BJ (cell line): ENCODE data around the gene ACSL4. TPM values are rescaled to one million over a fixed set of nuclear protein-coding genes. Genes with fewer than 3 reads are reported as not detected.
"Not testable (repeated sequence)": the region's sequence is repeated elsewhere in the genome, so short reads cannot be mapped to it uniquely, and the experiment has no call there.

Experiments
- CTCF ChIA-PET: fragments of 350-600 bp; formaldehyde crosslinking; extraction: SDS; loops from one replicate; lab custom pipeline; 2021; ENCODE audit warnings: antibody characterized with exemption, inconsistent platforms; lab: Yijun Ruan, JAX
- POLR2A ChIA-PET: fragments of 300-600 bp; sonication (Branson Sonifier 250); formaldehyde crosslinking; extraction: SDS; loops from one replicate; lab custom pipeline; 2021; ENCODE audit warnings: antibody characterized with exemption; lab: Charles Lee
- DNase-seq: peaks from one replicate; pipeline ENCODE4 v3.0.0-alpha.2; 2011; ENCODE audit warnings: low read depth
- H3K27me3 ChIP-seq: 2 replicates; pipeline ENCODE4 v1.6.0; 2011; ENCODE audit warnings: low read length; ENCODE audit not compliant: control insufficient read depth, insufficient read depth
- H3K36me3 ChIP-seq: 2 replicates; pipeline ENCODE4 v1.5.1; 2011; ENCODE audit warnings: low read length; ENCODE audit not compliant: control insufficient read depth, insufficient read depth
- H3K4me3 ChIP-seq: 2 replicates; pipeline ENCODE4 v1.5.1; 2011; ENCODE audit warnings: low read depth, mild to moderate bottlenecking, control low read depth, low read length
- CTCF ChIP-seq: IDR thresholded peaks from 2 replicates; pipeline ENCODE4 v1.5.1; 2011; ENCODE audit warnings: low read depth, mild to moderate bottlenecking, control low read depth, inconsistent platforms, low read length, moderate library complexity; ENCODE audit not compliant: insufficient read depth
- polyA plus RNA-seq: library from polyadenylated mRNA; depleted of rRNA; stranded (reverse); fragments of >200 nt; gene quantifications from 2 replicates; pipeline ENCODE4 v1.2.3, GENCODE V29; 2011

ACSL4 gene
- polyA plus RNA-seq, 1 experiment, result 32.5 TPM

- Histone ChIP-seq H3K36me3 (peaks cover 2% of the 10 kb centered on the region; the same call in 1 of the 2 replicates), H3K27me3 (no peaks in the 10 kb centered on the region), H3K4me3 (no peak overlapping the region)
- POLR2A ChIA-PET, result no interaction called here
- TF ChIP-seq CTCF, result no peak
- CTCF ChIA-PET, result no interaction called here
- no peak for DNase-seq
Observed at GRCh38 chrX:109655502-109656201, 77.4 kb downstream of the ACSL4 start.

GRCh38 chrX:109654516-109655109 is 78.4 kb downstream of the ACSL4 start:
- ChIA-PET CTCF (no interaction called here), POLR2A (no interaction called here)
- H3K4me3 ChIP-seq, result no peak overlapping the region
- peaks cover 2% of the 10 kb centered on the region; the same call in 1 of the 2 replicates for H3K36me3 ChIP-seq
- TF ChIP-seq CTCF, result no peak
- no peaks in the 10 kb centered on the region for H3K27me3 ChIP-seq
- no peak for DNase-seq

- CTCF ChIA-PET, POLR2A ChIA-PET, H3K36me3 ChIP-seq, DNase-seq, H3K27me3 ChIP-seq, H3K4me3 ChIP-seq: not testable (repeated sequence)
Observed at GRCh38 chrX:109644671-109645070, 88.4 kb downstream of the ACSL4 start.

GRCh38 chrX:109643687-109644086 is 89.4 kb downstream of the ACSL4 start:
- no peak for TF ChIP-seq CTCF
- no peaks in the 10 kb centered on the region for H3K27me3 ChIP-seq
- CTCF ChIA-PET, result interaction anchor here (0.9 kb wide), 1 partner anchor 10 kb away, joined by 3 read pairs; no protein-coding TSS in a partner anchor
- DNase-seq, result no peak
- H3K4me3 ChIP-seq, result no peak overlapping the region
- no peaks in the 10 kb centered on the region for H3K36me3 ChIP-seq
- POLR2A ChIA-PET, result interaction anchor here (0.5 kb wide), 1 partner anchor 14 kb away, joined by 19 read pairs; no protein-coding TSS in a partner anchor

GRCh38 chrX:109638158-109638557 is 94.9 kb downstream of the ACSL4 start:
- DNase-seq, result no peak
- Histone ChIP-seq H3K4me3 (no peak overlapping the region), H3K36me3 (no peaks in the 10 kb centered on the region), H3K27me3 (no peaks in the 10 kb centered on the region)
- CTCF ChIA-PET, result no interaction called here
- TF ChIP-seq CTCF, result no peak
- POLR2A ChIA-PET, result no interaction called here

- POLR2A ChIA-PET, H3K27me3 ChIP-seq, CTCF ChIA-PET, DNase-seq, H3K4me3 ChIP-seq, H3K36me3 ChIP-seq: not testable (repeated sequence)
Observed at GRCh38 chrX:109637477-109637876, 95.6 kb downstream of the ACSL4 start.
